HG02884 (cell line): ENCODE results near the gene PI4KA.
"Not testable (repeated sequence)": the region's sequence is repeated elsewhere in the genome, so short reads cannot be mapped to it uniquely, and the experiment has no call there.

Experiments used
- ATAC-seq: cut with Tn5 transposase; IDR thresholded peaks from one replicate; pipeline ENCODE4 v1.9.1; 2021; ENCODE audit warnings: mild to moderate bottlenecking, moderate library complexity; ENCODE audit not compliant: unreplicated experiment

The PI4KA gene

GRCh38 chr22:20732431-20732830 is 126.2 kb downstream of the PI4KA start:
- ATAC-seq: not testable (repeated sequence)

GRCh38 chr22:20729194-20729593 is 129.4 kb downstream of the PI4KA start:
- no peak for ATAC-seq

GRCh38 chr22:20728523-20729190 is 130.0 kb downstream of the PI4KA start:
- no peak for ATAC-seq

GRCh38 chr22:20727118-20728015 is 131.2 kb downstream of the PI4KA start:
- no peak for ATAC-seq

- no peak for ATAC-seq
Measured at GRCh38 chr22:20725987-20726558, 132.5 kb downstream of the PI4KA start.

GRCh38 chr22:20724676-20725454 is 133.7 kb downstream of the PI4KA start:
- no peak for ATAC-seq

- ATAC-seq: no peak
Measured at GRCh38 chr22:20721409-20722218, 137.0 kb downstream of the PI4KA start.

- no peak for ATAC-seq
Measured at GRCh38 chr22:20720692-20721408, 137.8 kb downstream of the PI4KA start.

- ATAC-seq: not testable (repeated sequence)
Measured at GRCh38 chr22:20718727-20719126, 139.9 kb downstream of the PI4KA start.

GRCh38 chr22:20717981-20718380 is 140.6 kb downstream of the PI4KA start:
- not testable (repeated sequence) for ATAC-seq

GRCh38 chr22:20717213-20717866 is 141.3 kb downstream of the PI4KA start:
- not testable (repeated sequence) for ATAC-seq

GRCh38 chr22:20713116-20713515 is 145.5 kb downstream of the PI4KA start:
- ATAC-seq: not testable (repeated sequence)

- not testable (repeated sequence) for ATAC-seq
Measured at GRCh38 chr22:20709966-20710365, 148.6 kb downstream of the PI4KA start.

- ATAC-seq: not testable (repeated sequence)
Measured at GRCh38 chr22:20707549-20708118, 151.0 kb downstream of the PI4KA start.

- ATAC-seq: not testable (repeated sequence)
Measured at GRCh38 chr22:20703816-20704609, 154.6 kb downstream of the PI4KA start.

GRCh38 chr22:20703414-20703806 is 155.2 kb downstream of the PI4KA start:
- ATAC-seq: peak; percentile 34

- ATAC-seq: peak; percentile 60
Measured at GRCh38 chr22:20702546-20703413, 155.8 kb downstream of the PI4KA start.
